Pancreas (tissue), 10 donors: ENCODE results near the gene PRR36. TPM values are rescaled to one million over a fixed set of nuclear protein-coding genes. Genes with fewer than 3 reads are reported as not detected.

Experiments used
- ATAC-seq, 4 donors: fragments of 200-7000 bp; cut with Tn5 transposase; one replicate each; pipeline versions ENCODE4 v1.8.0 to v1.9.1; 2020; ENCODE audit warnings: mild to moderate bottlenecking in 4 of 4, moderate library complexity in 4 of 4
- DNase-seq, 6 donors: peaks; one replicate each; pipeline ENCODE4 v3.0.0-alpha.2; 2020
- FAIRE-seq: peaks from 2 replicates; lab custom pipeline; 2012; peaks lifted over from hg19 to GRCh38; lab: Jason Lieb, UNC
- H3K27ac ChIP-seq, 4 donors: fragments of 200-600 bp; sonication (generic); 1 replicate in 3 of 4; 2 replicates in 1 of 4; pipeline versions ENCODE4 v1.5.0 to v1.8.0; 2020
- H3K27me3 ChIP-seq, 4 donors: fragments of 200-600 bp; one replicate each; pipeline ENCODE4 v1.8.0; 2021
- H3K36me3 ChIP-seq, 3 donors: fragments of 200-600 bp; sonication (generic) in 1 of 3; one replicate each; pipeline versions ENCODE4 v1.5.0 to v1.8.0; 2020 to 2021
- H3K4me1 ChIP-seq, 3 donors: fragments of 200-600 bp; one replicate each; pipeline ENCODE4 v1.8.0; 2021
- H3K4me3 ChIP-seq, 4 donors: fragments of 200-600 bp; sonication (generic) in 2 of 4; one replicate each; pipeline versions ENCODE4 v1.5.0 to v1.8.0; 2020 to 2021
- H3K9me3 ChIP-seq, 4 donors: fragments of 200-600 bp; one replicate each; pipeline ENCODE4 v1.8.0; 2021
- WGBS, 2 donors: extraction: QIAGEN DNeasy Blood & Tissue Kit; methylation state at CpG; one replicate each; pipeline ENCODE4 v1.1.7; 2013; 5-methylcytosine and 5-hydroxymethylcytosine counted together
- intact Hi-C, 3 donors: fragments of 100-400 bp; cut with DNase I; formaldehyde crosslinking; loops; one replicate each; pipeline versions ENCODE4 v1.11.1 to v1.14.2; 2022
- polyA plus RNA-seq, 2 donors: library from polyadenylated mRNA; stranded (reverse); fragments of 200-250 nt; gene quantifications; one replicate each; pipeline ENCODE4 v1.2.3, GENCODE V29; 2013
- total RNA-seq, 6 donors: library from RNA; stranded (reverse); fragmentation: NEBNext Ultra II Directional in 4 of 6; extraction: Animal tissue kit (Norgen Biotek cat#: 25700) in 4 of 6; gene quantifications; one replicate each; pipeline versions ENCODE4 v1.2.1 to v1.2.4, GENCODE V29; 2021 to 2023
- TF ChIP-seq, protein P1 (sequence below), 4 donors: fragments of 200-600 bp; sonication (generic) in 3 of 4; IDR thresholded peaks; one replicate each; pipeline versions ENCODE4 v1.5.0 to v1.8.0; 2021; ENCODE audit warnings: antibody characterized with exemption in 4 of 4
- donor health status: healthy with polysubstance abuse.
- donor health status: DM: no; HTN: no; CAD: no; lungs with moderate emphysema.
- donor health status: DM: no; HTN: no; CAD: no.
- donor health status: control.
- donor health status: control.
- donor health status: Bipolar disorder and iron deficiency.
- donor health status: DM: yes; HTN: yes; CAD: no.
- donor health status: DM: no; HTN: no; CAD: no.
- donor health status: DM: no; HTN: no; CAD: no.
- donor health status: DM: yes; HTN: yes; CAD: no.

PRR36 gene
- total and polyA plus RNA-seq, 8 donors = 1.6 to 3.1 (median 2.0) TPM

DNA sequence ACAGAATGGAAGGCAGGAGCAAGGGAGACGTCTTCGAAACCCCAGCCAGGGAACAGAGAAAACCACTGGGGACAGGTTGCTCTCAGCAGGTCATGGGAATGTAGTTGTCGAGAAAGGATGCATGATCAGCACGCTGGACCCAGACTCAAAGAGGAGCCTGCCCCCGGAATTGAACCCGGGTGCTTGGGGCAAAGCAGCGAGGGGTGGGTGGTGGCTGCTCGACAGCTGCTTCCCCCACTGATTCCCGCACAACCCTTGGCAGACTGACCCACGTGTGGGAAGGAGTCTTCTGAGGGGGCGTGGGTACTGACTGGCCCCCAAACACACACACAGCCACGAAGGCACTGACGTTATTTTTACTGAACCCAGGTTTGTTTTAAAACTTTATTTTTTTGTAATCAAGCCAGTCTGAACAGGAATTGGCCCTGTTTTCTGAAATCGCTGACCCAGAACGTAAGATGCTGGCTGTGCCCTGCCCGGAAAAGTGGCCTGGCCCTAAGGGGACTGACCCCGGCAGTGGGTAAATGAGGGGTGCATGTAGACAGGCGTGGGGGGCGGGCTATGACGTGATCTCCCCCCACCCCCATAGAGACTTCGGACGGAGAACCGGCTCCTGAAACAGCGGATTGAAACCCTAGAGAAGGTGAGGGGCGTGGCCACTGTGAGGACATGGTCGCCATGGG, 18.6 kb downstream of the PRR36 start:
- WGBS, 2 donors = 88 to 92% methylated on average over 26 of the region's 26 CpGs
- Histone ChIP-seq H3K36me3 (no peaks in the 10 kb centered on the region), H3K4me1 (peaks cover 4 to 5% (median 5%) of the 10 kb centered on the region in 3 donors), H3K27ac (no peak overlapping the region), H3K9me3 (no peaks in the 10 kb centered on the region), H3K27me3 (no peaks in the 10 kb centered on the region), H3K4me3 (no peak overlapping the region)
- ATAC-seq (no peak), DNase-seq (peak in 1 of 6 donors; percentile 13), FAIRE-seq (no peak)
- intact Hi-C loops = loop anchor here in 1 of 3 donors (10.0 kb wide), 1 partner anchor 69 kb away; the partner anchor contains the start of genes CTXN1 and SNAPC2
- TF ChIP-seq, protein P1, sequence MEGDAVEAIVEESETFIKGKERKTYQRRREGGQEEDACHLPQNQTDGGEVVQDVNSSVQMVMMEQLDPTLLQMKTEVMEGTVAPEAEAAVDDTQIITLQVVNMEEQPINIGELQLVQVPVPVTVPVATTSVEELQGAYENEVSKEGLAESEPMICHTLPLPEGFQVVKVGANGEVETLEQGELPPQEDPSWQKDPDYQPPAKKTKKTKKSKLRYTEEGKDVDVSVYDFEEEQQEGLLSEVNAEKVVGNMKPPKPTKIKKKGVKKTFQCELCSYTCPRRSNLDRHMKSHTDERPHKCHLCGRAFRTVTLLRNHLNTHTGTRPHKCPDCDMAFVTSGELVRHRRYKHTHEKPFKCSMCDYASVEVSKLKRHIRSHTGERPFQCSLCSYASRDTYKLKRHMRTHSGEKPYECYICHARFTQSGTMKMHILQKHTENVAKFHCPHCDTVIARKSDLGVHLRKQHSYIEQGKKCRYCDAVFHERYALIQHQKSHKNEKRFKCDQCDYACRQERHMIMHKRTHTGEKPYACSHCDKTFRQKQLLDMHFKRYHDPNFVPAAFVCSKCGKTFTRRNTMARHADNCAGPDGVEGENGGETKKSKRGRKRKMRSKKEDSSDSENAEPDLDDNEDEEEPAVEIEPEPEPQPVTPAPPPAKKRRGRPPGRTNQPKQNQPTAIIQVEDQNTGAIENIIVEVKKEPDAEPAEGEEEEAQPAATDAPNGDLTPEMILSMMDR (IDR thresholded peaks at IDR 0.05) = no peak

DNA sequence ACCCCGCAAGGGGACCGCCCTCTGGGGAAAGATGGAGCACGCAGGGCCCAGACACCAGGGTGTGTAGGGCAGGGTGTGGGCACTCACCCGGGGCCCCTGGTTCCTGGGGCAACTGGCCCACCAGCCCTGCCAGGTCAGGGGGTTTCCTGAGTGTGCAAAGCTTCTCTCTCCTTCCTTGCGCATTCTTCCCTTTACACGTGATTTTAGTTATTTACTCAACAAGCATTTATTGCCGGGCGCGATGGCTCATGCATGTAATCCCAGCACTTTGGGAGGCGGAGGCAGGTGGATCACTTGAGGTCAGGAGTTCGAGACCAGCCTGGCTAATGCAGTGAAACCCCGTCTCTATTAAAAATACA, 20.4 kb downstream of the PRR36 start:
- Histone ChIP-seq H3K27me3 (no peaks in the 10 kb centered on the region), H3K4me1 (peaks cover 4 to 5% (median 5%) of the 10 kb centered on the region in 3 donors), H3K4me3 (peak overlapping the region in 1 of 4 donors; percentile 15), H3K9me3 (no peaks in the 10 kb centered on the region), H3K36me3 (no peaks in the 10 kb centered on the region), H3K27ac (peak overlapping the region; percentile 61 to 81 (median 72))
- intact Hi-C loops = loop anchor here in 2 of 3 donors (5.0 to 10.0 kb wide), 2 partner anchors 69 to 71 kb away; partner anchors contain the start of genes SNAPC2 (in 2 of the 2) and CTXN1 (in 1 of the 2)
- TF ChIP-seq, protein P1 (IDR thresholded peaks at IDR 0.05) = no peak
- no peak for FAIRE-seq
- no peak for DNase-seq
- WGBS, 2 donors = 30 to 36% methylated on average over 12 of the region's 12 CpGs
- ATAC-seq = peak; percentile 5 to 46 (median 16)

DNA sequence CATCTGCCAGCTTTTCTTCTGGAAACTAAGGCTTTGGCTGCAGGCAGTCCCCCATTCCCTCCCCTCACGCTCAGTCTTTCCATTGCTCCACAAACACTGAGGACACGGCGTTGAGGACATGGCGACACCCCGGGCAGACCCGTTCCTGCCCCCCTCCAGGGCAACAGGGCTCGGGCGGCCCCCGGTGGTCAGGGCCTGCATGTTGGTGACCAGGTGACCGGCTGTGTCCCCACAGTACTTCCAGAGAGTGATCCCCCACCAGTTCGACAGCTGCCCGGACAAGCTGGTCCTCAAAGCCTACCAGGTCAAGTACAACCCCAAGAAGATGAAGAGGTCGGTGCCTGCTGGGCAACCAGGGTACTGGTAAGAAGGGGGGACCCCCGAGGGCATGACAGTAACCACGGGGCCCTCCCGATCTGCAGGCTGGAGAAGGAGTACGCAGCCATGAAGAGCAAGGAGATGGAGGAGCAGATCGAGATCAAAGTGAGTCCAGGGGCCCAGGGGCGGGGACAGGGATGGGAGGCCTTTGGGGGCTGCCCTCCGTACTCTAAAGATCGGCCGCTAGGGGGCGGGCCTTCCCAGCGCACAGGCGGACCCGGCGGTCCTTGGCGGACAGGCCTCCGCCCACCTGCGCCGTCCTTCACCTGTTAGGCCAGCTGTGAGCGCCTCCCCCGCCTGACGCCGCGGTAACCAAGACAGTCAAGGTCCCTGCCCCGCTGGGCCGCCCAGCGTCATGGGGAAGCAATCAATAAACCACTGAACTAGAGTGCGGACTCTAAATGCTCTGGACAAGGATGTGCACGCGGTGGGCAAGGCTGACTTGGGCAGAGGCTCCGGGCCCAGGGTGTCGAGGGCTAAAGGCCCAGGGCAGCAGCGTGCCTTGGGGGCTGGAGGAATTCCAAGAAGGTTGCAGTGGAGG, 21.1 kb downstream of the PRR36 start:
- TF ChIP-seq, protein P1 (IDR thresholded peaks at IDR 0.05) = peak; percentile 82 to 97 (median 94)
- Histone ChIP-seq H3K36me3 (no peaks in the 10 kb centered on the region), H3K4me3 (peak overlapping the region in 1 of 4 donors; percentile 15), H3K27me3 (no peaks in the 10 kb centered on the region), H3K4me1 (peaks cover 4 to 5% (median 5%) of the 10 kb centered on the region in 3 donors), H3K9me3 (no peaks in the 10 kb centered on the region), H3K27ac (peak overlapping the region; percentile 61 to 81 (median 72))
- ATAC-seq (peak; percentile 98 to 99 (median 98)), FAIRE-seq (no peak), DNase-seq (peak; percentile 94 to 99 (median 96))
- intact Hi-C loops = loop anchor here in 2 of 3 donors (5.0 to 10.0 kb wide), 2 partner anchors 69 to 72 kb away; partner anchors contain the start of genes SNAPC2 (in 2 of the 2) and CTXN1 (in 1 of the 2)
- WGBS, 2 donors = 16 to 20% methylated on average over 45 of the region's 45 CpGs

DNA sequence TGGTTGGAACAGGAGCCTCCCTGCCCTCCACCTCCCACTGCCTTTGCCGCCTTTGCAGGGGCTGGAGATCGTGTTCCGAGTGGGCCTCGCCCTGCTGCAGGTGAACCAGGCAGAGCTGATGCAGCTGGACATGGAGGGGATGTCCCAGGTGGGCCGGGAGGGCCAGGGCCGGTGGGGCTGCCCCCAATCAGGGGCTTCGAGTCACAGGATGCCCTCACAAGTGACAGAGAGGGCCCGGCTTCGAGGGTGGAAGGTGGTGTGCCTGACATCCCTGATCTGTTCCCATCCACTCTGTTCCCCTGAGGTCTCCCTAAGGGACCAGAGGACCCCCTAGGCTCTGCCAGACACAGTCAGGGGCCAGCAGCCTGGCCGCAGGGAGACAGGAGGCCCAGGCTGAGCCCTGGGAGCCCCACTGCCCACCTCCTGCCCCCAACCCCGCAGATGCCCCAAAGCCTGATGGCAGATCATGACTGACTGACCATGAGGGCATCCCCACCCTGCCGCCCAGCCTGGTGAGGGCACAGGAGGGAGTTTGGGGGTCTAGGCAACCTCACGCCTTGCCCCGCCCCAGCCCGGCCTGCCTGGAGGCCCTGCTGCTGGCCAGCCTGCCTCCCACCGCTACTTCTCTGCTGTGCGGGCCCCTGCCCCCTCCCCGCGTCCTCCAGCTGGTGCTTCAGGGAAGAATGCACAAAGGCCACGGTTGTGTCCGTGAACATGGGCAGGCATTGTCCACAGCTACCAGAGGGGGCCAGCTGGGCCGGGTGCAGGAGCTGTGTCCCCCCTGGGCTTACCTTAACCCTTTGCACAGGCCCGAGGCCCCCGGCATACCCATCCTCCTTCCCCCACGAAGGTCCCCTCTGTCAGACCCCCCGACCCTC, 22.3 kb downstream of the PRR36 start:
- H3K4me1 ChIP-seq = peaks cover 4 to 5% (median 5%) of the 10 kb centered on the region in 3 donors
- TF ChIP-seq, protein P1 (IDR thresholded peaks at IDR 0.05) = no peak
- WGBS, 2 donors = 81 to 83% methylated on average over 24 to 26 of the region's 26 CpGs
- no peaks in the 10 kb centered on the region for H3K36me3 ChIP-seq
- no peak for FAIRE-seq
- intact Hi-C loops = loop anchor here in 2 of 3 donors (5.0 to 10.0 kb wide), 2 partner anchors 70 to 73 kb away; partner anchors contain the start of genes SNAPC2 (in 2 of the 2) and CTXN1 (in 1 of the 2)
- no peak for ATAC-seq
- H3K27me3 ChIP-seq = no peaks in the 10 kb centered on the region
- H3K9me3 ChIP-seq = no peaks in the 10 kb centered on the region
- no peak overlapping the region for H3K27ac ChIP-seq
- no peak overlapping the region for H3K4me3 ChIP-seq
- peak in 3 of 6 donors; percentile 18 to 75 (median 43) for DNase-seq
